GM19043 (cell line): ENCODE measurements around the gene EVX1.

Source experiments
- ATAC-seq: cut with Tn5 transposase; IDR thresholded peaks from one replicate; pipeline ENCODE4 v1.9.1; 2021; ENCODE audit warnings: low read depth; ENCODE audit not compliant: unreplicated experiment

EVX1 gene

DNA sequence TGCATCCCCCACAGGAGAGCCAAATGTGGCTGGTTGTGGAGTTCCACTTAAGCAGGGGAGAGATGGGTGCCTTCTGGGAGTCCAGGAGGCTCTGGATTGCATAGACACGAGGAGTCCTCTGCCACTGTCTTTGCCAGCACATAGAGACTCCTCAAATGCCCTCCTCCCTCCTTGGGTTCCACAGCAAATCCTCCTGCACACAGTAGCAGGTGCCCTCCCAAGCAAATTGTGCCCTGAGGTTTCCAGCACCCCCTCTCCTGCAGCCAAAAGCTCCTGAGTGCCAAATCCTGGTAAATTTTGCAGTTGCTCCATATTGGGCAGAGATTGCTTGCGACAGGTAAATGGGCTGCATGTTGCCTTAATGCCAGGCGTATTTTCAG, 5.8 kb downstream of the EVX1 start:
- no peak for ATAC-seq

DNA sequence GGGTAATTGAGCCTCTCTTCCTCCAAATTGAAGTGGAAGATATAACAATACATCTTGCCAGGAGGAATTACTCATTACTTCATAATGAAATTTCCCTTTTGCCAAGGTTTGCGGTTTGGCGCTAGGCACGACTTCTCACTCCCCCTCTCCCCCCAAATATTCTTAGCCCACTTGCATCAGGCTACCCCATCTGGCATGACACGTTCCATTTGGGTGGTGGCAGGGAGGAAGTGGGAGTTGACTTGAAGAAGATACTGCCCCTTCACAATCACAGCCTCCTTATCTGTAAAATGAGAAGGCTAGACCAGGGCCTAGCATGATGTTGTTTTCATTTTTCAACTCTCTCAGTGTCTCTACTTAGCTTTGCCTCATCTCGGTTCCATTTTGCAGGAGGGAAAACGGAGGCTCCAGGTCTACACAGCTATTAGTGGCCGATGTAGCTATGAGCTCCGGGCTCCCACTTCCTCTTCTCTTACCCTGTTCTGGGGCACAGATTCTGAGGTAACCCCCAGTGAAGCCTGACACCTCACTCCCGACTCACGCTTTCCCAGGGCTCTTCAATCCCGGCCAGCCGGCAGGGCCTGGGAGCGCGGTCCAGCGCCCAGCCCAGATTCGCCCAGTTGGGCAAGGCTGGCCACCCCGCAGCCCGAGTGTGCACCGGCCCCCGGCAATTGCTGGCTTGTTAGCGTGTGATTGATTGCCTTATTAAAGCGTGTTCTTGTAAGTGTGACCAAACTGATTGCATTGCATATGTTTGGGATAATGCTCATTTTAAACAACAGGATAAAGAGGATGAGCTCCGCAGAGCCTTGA, 6.5 kb downstream of the EVX1 start:
- ATAC-seq: no peak

DNA sequence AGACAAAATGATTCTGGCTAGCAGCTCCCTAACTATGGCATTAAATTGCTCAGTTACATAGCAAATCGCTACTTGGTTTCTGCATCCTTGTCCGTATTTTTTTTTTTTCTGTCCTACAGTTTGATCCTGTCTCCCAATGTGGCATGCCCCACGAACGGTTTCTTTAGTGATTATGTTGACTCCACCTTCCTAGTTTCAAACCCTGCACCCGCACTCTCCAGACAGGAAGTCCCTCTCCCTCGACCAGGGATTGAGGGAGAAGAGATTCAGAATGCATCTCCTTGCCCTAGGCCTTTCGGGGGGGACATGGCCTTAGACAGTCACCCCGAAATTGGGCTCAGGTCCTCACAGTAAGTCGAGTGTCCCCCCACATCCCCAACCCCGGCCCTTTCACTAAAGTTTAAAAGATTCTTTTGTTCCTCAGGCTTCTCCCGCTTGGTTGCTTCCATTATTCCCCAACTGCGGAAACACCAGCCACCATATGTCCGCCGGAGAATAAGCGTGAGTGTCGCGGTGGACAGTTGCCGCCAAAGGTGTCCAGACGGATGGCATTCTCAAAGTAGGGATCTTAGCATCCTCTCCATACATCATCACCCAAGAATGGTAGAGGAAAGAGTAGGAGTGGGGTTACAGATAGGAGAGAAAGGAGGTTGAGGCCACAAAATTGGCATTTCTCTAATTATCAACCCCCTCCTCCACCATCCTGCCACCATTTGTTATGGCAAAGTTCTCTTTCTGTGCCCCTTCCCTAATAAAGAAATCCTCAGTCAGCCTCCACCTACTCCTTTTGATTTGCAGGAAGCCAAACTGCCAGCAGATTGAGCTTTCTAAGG, 7.3 kb downstream of the EVX1 start:
- no peak for ATAC-seq

DNA sequence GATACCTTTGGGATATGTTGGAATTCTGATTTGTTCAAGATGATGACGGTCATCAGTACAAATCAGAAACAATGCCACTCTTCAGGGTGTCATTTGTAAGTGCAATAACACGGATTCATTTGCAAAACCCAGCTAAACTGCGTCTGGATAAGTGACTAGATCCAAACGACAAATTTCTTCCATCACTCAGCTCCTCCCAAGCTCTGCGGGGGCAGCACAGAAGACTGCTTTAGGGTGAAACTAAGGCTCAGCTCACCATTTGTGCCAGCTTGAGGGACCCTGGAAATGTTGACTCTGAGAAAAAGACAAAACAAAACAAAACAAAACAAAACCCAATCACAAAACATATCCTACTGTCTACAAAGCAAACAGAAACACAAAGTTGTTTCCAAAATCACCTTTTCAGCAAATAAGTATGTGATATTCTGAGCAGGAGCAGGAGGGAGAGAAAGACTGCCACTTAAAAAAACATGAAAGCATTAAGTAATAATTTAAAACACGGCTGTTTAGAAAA, 8.0 kb downstream of the EVX1 start:
- no peak for ATAC-seq

DNA sequence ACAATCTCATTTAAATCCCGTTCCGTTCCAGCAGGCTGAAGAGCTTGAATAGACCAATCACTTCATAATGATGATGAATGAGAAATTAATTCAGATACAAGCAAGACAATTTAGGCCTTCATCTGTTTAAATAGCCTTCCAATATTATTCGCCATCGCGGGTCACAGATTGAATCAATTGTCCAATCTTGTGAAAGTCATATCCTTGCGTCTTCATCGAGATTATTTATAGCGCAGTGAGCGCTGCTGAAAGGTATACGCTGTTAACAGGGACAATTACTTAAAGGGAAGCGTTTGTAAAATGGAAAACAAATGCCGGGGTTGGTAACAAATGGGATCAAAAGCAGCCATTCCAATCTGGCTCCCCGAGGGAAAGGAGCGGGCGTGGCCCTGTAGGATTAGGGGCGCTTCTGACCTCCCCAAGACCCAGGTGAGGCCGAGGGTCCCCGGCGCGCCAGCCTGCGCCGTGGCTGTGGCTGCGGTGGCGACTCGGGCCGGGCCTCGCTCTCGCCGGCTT, 8.6 kb downstream of the EVX1 start:
- no peak for ATAC-seq

DNA sequence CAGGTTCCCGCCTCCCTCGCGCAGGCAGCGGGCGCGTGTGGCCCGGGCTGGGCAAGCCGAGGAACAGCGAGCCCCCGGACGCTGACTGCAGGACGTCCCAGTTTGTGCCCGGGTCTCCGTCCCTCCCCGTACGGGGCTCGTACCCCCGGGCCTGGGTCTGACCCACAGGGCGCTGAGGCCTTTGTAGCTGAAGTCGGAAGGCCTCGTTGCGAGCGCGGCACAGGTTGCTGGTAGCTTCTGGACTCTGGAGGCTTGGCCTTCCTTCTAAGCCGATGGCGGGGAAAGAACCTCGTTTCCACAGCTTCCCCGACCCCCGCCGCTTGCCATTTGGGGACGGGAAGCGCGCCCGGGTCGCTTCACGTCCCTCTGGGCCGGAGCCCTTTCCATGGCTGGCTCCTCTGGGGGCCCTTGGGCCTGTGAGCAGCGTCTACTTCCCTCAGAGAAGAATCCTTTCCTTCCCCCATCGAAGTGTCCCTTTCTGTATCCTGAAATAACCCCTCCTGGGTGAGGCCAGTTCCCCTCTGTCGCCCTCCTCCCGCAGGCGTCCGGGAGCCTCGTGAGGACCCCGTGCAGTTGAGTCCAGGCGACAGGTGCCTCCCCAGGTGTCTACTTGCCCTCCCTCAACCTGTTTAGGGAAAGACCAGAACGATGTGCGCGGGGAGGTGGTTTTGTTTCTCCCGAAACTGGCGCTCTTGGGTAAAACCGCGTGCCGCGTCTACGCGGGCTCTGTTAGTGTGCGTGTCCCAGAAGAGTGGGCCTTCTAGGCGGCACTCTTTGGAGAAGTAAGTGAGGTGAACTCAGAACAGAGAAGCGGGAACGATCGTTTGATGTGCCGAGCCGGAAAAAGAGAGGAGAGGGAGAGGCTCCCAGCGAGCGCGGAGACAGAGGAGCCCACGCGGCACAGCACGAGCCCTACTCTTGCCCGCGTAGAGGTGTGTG, 9.3 kb downstream of the EVX1 start:
- no peak for ATAC-seq

DNA sequence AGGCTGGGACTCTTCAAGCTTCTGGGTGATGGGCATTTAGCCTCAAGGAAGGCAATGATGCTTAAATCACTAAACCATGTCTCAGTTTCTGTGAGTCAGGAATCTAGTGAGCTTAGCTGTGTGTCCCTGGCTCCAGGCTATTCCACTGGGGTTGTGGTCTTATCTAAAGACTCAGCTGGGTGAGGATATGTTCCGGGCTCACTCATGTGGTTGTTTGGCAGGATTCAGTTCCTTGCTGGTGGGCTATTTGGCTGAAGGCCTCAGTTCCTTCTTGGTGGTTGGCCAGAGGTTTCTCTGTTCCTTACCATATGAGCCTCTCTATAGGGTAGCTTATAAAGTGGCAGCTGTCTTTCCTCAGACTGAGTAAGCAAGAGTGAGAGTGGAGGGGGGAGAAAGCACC, 12.0 kb downstream of the EVX1 start:
- ATAC-seq: no peak

DNA sequence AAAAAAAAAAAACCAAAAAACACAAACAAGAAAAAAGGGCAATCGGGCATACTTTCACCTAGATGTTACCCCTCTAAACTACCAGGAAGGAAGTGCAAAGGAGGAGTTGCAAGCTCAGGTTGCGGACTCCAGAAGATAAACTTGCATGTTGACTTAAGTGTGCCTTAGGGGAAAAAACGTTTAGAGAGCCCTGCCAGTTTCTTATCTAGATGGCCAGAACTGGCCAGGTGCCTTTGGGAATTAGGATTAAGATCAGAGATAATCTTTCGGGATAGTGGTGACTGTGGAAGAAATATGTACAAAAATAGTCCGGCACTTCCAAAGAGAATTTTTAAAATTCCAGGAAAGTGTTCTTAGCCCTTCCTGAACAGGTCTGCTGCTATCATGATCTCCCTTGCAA, 17.6 kb downstream of the EVX1 start:
- no peak for ATAC-seq

DNA sequence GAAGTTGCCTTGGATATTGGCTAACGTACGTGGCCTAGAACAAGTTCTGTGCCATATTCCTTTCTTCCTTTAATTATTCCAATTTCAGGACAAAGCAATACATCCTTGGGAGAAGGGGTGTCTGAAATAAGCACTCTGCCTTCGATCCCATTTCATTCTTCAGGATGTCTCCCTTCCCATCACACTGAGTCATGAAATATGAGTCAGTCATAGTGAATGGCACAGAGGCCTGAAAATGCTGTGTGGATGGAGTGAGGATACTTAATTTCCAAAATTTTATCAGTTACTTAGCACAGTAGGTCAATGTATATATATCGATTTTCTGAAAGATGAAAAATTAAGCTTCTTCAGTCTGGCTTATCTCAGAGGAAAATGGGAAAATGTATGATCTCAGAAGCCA, 19.5 kb downstream of the EVX1 start:
- no peak for ATAC-seq

DNA sequence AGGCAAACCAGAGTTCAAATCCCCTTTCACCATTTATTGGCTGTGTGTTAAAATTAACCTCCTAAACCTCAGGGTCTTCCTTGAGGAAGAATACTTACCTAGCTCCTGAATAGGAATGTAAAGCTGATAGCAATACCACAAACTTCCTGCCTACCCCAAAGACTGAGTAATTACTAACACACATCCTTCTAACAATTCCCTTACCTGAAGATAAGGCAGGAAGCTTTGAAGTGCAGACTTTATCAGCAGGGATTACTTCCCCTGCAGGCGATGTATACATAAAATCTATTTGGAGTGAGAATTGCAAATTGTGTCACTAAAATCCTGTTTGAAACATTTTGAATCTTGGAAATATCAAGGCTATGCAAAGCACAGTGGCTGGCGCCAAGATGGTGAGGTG, 21.2 kb downstream of the EVX1 start:
- ATAC-seq: no peak

DNA sequence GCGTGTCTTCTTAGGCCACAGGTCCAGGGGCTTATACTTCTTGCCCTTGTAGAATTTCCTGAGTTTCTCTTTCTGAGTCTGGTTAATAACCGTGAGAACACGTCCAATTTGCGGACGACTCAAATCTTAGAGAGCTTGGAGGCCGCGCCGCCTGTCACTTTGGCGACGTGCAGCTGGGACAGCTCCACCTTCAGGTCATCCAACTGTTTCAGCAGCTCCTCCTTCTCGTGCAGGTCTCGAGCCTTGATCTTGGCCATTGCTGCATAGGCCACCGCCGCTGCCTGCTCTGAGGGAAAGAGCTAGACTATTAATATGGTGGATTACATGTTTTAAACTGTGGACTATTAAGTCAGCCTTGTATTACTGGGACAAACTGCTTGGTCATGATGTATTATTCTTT, 26.9 kb downstream of the EVX1 start:
- no peak for ATAC-seq

DNA sequence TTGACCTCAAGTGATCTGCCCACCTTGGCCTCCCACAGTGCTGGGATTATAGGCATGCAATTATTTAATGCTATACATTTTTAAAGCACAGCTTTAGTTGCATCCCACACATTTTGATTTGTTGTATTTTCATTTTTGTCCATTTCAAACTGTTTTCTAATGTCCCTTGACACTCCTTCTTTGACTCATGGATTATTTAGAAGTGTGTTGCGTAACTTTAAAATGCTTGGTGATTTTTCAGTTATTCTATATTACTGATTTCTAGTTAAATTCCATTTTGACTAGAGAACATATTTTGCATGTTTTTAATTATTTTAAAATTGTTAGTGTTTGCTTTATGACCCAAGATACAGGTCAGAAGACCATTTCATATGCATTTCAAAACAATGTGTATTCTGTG, 28.8 kb downstream of the EVX1 start:
- ATAC-seq: no peak

DNA sequence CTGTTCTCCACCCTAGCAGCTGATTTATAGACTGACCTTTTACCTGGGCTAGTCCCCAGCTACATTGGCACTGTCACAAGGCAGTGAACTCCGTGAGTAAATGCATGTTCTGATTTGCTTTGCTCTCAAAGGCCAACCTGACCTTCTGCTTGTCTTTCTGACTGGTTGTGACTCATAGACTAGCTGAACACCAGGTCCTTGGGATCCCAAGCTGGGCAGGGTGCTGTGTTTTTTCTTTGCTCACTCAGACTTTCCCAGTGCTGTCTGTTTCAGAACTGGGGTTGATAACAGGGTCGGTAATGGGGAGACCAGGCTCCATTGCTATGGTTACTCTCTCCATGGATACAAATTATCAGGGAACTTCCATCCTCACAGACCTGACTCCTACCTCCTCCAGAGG, 35.0 kb downstream of the EVX1 start:
- no peak for ATAC-seq

DNA sequence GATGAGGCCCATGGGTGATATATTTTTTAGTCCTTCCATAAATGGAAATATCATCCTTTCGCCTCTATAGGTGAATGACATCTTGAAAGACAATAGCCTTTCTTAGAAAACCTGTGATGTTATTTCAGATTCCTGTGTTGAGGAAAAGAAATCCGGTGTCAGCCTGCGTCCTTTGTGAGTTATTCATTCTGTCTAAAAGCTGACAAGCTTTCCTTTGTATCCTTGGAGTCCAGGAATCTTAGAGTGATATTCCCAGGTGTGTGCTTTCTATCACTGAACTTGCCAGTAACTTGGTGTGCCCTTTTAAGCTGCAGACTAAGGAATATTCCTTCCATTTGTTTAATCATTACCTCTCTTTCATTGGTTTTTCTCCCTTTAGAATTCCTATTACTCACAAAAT, 41.0 kb downstream of the EVX1 start:
- no peak for ATAC-seq

DNA sequence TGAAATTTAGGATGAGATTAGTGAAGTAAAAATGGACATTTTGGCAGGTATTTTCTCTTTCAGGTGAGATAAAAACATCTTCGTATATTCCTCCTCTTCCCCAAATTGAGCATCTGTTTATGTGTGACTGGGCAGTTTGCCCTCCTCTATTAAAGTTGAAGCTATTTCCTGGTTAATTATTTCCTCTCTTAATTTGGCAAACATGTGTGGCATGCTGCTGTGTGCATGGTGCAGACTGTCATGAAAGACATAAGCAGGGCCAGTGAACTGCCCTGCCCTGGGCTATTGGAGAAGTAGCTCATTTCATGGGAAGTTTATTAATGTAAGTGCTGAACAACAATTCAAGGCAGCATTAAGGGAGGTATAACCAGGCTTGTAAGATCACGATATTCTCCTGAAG, 52.6 kb downstream of the EVX1 start:
- no peak for ATAC-seq

DNA sequence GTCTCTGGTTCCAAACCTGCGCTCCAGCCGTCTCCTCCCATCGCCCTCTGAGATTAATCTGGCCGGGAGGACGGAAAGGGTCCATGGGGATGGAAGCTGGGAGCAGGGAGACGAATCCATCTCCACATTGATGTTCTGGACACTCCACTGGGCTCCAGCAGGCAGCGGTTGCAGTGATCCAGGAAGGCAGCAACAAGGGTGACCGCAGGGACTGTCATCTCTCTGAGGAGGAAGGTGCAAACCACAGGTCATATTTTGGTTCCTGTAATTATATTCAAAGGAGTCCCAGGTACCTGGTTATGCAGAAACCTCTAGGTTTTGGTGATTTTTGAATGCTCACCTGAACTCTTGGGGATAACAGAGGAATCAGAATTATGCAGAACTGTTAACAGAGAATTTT, 54.8 kb downstream of the EVX1 start:
- ATAC-seq: no peak
